Measurements from ENCODE around the gene SCD5.
"Not testable (repeated sequence)": the region's sequence is repeated elsewhere in the genome, so short reads cannot be mapped to it uniquely, and the experiment has no call there.

The SCD5 gene

DNA sequence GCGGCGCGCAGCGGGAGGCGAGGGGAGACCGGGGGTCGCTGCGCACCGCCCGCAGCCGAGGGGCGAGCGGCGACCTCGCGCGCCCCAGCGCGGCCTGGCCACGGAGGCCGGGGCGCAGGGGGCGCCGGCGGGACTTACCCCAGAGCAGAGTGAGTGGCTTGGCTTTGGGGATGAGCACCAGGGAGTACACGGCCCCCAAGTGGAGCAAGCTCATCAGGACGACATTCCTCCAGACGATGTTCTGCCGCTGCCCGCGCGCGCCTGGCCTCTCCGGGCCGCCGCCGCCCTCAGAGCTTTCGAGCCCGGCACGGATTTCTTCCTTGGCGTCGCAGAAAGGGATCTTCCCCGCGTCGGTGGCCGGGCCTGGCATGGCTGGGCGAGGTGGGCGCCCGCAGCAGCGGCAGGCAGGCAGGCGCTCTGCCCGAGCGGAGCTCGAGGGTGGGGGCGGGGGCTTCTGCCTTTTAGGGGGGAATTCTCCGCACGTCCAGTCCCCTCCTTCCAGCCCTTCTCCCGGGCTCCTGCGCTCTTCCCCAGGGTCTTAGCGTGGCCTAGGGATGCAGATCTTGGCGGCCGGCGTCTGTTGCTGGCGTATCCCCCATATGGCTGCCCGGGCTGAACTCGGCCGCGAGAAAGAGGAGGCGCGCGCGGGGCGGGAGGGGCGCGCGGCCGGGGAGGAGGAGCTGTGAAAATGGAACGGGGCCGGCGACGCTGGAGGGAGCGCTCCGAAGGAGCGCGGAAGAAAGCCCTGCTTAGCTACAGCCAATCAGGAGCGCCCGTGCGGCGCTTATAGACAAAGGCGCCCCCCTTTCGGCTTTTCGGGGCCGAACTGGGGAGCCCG is at the start of gene SCD5:
Gene SCD5, minus strand, starts transcription at position 629 of the 838 bp plus-strand sequence. Its CDS starts 259 bp downstream, at position 370.
- DNase-seq, result peak; percentile 73

DNA sequence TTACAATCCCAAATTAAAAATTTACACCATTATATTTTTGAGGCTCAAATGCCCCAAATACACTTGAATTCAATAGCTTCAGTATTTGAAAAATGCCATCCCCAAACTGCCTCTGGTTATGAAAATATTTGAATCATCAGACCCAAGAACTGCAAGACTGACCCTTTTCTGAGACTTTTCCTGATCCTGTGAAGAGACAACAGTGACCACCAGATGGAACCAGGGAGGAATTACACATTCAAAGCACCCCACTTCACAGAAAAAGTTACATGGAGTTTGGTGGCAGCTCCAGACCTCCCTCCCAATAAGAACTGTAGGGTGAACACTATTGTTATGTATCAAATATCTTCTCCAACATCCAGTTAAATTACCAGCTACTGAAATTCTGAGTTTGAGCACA is 44.0 kb upstream of the SCD5 start:
- no peak for DNase-seq

DNA sequence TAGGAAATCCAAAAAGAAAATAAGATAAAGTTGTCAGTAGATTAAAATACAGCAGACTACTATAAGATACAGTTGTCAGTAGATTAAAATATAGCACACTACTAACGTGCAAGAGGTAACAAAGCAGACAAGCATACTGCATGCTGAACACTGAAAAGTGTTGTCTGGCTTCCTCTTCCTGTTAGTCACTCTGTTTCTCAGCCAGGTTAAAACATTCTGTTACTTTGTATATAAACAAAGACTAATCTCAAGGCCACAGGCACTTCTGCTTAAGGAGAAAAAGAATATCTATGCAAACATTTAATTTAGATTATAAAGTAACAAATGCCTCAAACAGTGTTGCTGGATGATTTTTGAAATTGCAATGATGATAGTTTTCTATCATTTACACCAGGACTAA is 41.0 kb upstream of the SCD5 start:
- no peak for DNase-seq

DNA sequence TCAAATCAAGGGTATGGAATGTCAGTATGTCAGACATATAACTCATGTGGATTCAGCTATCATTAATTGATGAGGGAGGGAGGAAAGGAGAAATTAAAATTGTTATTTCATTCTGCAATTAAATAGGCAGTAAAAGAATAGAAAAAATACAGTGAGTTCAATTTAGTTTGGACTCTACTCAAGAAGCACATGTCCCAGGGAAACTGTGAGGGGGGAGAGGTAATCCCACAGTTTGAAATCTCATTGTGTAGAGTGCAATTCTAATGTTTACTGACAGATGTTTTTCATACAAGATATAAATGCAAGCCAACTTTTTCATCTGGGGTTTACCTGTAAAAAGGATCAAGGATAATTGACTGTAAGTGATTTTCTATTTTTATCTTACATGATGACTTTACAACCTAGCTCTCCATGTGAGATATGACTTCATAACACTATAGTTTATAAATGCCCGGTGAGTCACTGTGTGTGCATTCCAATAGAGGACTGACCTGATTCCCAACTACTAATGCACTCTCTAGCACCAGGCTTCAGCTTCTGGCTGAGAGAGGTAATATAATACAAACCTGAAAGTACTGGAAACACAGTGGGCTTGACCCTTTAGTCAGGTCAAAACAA is 35.2 kb upstream of the SCD5 start:
- no peak for DNase-seq

DNA sequence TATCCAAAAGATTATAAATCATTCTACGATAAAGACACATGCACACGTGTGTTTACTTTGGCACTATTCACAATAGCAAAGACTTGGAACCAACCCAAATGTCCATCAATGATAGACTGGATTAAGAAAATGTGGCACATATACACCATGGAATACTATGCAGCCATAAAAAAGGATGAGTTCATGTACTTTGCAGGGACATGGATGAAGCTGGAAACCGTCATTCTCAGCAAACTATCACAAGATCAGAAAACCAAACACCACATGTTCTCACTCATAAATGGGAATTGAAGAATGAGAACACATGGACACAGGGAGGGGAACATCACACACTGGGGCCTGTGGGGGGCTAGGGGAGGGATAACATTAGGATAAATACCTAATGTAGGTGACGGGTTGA is 34.5 kb upstream of the SCD5 start:
- not testable (repeated sequence) for DNase-seq

DNA sequence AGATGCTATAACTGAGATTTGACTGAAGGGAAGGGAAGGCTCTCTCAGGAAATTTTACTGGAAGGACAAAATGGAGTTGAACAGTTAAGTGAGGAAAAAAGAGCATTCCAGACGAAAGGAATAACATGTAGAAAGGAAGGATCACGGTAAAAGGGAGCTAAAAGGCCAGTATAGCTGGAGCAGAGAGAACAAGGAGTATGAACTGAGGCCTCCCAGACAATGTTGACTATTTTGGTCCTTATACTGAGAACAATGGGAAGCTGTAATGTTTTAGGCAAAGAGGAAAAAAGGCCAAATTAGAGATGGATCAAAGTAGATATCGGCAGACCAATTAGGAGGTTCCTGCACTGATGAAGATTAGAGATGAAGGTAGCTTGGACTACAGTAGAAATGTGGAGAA is 26.8 kb upstream of the SCD5 start:
- no peak for DNase-seq

DNA sequence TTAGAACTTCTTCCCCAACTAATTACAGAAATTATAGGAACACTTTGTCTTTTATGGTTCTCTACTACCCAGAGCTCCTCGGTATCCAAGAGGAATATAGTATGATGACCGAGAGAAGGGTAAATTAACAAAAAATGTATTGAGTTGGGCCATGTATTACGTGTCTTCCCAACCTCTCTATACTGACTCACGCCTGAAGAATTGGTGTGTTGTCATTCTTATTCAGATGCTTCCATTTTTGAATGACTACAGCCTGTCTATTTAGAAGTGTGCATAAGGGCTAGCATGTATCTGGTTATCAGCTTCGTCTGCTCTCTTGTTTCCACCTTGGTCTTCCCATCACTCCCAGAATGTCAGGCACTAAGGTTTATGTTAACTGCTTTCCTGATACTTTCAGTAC is 24.5 kb upstream of the SCD5 start:
- no peak for DNase-seq

DNA sequence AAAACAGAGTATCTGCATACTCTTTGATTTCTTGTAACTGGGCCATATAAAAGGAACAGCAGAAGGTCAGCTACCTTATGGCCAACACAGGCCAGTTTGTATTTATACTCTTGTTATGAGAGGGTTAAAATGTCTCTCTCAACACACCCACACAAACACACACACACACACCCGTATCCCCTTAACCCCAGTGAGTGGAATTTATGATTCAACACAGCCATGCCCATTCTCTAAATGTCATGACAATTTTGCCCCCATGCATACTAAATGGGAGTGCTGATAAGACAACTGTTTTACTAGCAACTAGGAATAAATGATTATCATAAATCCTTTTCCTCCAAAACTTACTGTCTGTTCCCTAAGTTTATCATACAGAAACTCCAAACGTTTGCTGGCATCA is 22.1 kb upstream of the SCD5 start:
- no peak for DNase-seq

DNA sequence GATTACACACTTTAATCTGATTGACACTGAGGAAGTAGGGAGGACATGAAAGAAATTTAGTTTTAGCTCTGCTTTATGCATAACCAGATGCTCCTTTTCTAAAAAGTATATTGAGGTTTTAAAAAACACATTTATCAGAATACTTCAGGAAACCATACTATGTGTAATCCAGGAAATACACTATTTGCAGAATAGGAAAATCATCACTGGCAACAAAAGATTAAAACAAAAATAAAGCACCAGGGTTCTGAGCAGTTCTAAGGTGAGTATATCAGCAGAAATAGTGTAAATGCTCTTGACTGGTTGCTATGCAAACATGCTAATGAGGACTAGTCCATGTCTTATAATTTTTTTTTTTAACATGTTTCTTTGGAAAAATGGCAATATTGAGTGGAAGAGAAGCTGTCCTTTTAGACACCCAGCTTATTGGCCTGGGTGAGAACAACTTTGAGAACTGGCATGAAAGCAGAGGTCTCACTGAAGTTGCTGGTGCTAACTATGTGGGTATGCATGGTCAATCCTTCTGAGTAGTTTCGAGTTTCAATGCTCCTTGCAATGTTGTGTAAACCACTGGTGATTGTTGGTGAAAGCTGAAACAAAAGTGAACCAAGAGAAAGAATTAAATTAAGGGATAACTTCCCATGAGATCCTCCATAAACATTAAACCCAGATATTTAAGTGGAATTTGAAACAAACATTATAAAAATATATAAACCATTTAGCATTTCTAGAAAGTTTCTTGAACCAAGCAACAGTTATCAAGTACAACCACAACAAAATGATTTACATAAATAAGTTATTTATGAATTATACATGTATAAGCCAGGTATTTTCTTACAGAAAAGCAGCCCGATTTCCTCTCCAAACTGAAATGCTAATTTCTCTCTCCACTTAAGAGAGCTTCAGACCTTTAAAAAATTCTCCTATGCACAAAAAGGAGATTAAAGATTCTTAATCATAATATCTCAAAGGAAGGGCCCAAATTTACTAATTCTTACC is 20.4 kb upstream of the SCD5 start:
- no peak for DNase-seq

DNA sequence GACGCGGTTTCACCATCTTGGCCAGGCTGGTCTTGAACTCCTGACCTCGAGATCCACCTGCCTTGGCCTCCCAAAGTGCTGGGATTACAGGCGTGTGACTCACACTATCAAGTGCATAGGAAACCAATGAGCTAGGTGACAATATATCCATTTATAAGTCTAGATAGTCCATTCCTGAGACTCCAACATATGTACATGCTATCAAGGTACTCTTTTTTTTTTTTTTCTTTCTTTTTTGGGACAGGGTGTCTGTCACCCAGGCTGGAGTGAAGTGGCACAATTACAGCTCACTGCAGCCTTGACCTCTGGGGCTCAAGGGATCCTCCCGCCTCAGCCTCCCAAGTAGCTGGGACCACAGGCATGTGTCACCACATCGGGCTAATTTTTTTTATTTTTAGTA is 18.3 kb upstream of the SCD5 start:
- not testable (repeated sequence) for DNase-seq

DNA sequence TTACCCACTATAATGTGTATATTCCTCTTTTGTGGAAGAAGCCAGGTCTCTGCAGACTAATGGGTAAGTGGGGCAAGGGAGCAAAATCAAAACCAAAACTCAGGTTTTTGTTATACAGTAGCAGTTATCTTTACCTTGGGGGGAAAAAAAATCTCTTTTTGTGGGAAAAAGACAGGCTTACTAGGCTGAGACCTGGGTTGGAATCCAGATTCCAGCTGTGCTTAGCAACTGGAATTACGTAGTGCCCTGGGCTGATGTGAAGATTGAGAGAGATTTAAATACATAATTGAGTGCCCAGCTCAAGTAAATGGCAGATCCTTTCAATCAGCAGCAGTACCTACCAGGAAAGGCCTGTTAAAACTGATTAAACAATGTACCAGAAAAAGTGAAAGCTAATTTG is 15.4 kb upstream of the SCD5 start:
- DNase-seq, result no peak

DNA sequence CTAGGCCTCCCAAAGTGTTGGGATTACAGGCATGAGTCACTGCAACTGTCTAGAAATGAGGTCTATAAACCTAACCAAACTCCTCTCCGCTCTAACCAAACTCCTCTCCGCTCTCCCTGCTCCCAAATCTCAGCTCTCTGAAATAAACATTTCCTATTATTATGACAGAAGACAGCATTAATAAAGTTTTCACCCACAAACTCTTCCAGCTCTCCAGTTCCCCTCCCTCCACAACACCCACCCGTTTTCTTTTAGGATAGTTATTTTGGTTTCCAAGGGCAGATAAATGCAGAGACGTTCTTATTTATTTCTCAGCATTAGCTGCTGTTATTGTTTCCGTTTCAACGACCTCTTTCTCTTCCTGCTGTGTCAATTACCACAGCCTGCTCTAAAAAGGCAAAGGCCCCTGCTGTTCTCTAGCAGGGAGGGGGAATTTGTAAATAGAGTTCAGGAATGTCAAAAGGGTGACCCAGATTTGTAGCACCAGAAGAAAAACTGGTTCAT is 13.3 kb upstream of the SCD5 start:
- no peak for DNase-seq

DNA sequence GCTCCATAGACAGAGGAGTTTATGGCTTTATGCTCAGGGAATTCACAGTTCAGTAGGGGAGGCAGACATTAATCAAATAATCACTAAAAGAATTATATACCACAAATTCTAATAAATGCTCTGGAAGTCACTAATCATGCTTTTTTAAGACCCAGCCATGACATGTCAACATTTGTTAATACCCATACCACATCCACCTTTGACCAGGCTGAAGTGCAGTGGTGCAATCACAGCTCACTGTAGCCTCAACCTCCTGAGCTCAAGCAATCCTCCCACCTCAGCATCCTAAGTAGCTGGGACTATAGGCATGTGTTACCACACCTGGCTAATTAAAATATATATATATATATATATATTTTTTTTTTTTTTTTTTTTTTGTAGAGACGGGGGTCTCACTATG is 12.8 kb upstream of the SCD5 start:
- DNase-seq, result no peak

DNA sequence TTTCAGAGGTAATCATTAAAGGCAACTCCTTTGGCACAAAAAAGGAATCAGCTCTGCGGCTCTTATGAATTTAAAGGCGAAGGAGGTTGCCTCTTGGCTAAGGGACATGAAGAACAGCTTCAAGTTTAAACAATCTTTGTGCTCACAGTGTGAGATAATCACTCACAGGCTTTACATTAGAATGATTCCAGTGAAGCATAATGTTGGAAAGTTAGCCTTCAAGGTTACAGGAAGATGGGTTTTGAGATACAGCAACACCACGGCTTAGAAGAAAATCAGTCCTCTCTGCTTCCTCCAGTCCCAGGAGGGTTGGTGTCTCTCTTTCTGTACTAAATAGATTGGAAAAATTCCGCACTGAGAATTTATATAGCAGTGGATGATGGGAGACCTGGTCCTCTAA is 11.6 kb upstream of the SCD5 start:
- no peak for DNase-seq

DNA sequence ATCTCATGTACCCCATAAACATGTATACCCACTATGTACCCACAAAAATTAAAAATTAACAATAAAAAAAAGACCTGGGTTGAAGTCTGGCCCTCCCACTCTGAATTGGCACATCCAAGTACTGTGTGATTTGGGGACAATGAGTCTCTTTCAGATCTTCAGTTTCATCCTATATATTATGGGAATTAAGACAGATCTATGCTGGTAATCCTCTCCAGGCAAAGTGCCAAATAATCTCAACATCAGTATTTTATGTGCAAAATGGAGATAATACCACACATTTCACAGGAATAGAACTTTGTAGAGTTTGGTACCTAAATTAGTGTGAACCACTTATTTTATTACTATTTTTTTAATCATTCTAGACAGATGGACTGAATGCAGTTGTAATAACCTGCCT is 11.0 kb upstream of the SCD5 start:
- DNase-seq, result no peak

DNA sequence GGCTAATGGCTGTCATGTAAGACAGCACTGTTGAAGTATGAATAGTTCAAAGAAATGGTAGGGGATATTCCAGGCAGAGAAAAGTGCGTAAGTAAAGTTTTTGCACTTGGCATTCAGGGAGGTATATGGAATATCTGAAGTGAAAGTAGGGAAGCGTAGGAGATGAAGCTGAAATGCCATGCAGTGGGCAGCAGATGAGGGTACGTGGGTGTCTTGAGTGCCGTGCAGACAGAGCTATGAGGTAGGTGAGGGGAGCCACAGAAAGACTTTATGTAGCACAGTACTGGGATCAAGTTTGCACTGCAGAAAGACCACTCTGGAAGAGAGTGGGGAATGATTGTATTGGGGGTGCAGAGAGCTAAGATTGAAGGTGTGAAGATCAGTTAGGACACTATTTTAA is 5.2 kb upstream of the SCD5 start:
- DNase-seq, result no peak

DNA sequence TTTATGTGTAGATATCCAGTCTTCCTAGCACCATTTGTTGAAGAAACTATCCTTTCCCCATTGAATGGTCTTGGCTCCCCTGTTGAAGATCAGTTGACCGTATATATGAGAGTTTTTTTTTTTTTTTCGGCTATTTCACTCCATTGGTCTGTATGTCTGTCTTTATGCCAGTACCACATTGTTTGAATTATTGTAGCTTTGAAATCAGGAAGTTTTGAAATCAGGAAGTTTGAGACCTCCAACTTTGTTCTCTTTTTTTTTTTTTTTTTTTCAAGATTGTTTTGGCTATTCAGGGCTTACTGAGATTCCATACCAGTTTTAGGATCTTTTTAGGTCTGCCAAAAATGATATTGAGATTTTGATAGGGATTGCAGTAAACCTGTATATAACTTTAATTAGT is 4.3 kb upstream of the SCD5 start:
- no peak for DNase-seq

DNA sequence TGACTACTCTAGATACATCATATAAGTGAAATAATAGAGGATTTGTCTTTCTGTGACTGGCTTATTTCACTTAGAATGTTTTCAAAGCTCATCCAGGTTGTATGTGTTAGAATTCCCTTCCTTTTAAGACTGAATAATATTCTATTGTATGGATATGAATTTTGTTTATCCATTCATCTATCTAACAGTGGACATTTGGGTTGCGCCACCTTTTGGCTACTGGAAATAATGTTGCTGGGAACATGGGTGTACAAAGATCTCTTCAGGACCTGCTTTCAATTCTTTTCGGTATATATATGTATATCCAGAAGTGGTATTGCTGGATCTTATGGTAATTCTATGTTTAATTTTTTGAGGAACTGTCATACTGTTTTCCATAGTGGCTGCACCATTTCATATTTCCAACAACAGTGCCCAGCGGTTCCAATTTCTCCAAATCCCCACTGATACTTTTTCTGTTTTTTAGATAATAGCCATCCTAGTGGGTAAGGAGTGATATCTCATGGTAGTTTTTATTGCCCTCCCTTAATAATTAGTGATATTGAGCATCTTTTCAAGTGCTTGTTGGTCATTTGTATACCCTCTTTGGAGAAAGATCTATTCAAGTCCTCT is 3.4 kb upstream of the SCD5 start:
- DNase-seq, result no peak

DNA sequence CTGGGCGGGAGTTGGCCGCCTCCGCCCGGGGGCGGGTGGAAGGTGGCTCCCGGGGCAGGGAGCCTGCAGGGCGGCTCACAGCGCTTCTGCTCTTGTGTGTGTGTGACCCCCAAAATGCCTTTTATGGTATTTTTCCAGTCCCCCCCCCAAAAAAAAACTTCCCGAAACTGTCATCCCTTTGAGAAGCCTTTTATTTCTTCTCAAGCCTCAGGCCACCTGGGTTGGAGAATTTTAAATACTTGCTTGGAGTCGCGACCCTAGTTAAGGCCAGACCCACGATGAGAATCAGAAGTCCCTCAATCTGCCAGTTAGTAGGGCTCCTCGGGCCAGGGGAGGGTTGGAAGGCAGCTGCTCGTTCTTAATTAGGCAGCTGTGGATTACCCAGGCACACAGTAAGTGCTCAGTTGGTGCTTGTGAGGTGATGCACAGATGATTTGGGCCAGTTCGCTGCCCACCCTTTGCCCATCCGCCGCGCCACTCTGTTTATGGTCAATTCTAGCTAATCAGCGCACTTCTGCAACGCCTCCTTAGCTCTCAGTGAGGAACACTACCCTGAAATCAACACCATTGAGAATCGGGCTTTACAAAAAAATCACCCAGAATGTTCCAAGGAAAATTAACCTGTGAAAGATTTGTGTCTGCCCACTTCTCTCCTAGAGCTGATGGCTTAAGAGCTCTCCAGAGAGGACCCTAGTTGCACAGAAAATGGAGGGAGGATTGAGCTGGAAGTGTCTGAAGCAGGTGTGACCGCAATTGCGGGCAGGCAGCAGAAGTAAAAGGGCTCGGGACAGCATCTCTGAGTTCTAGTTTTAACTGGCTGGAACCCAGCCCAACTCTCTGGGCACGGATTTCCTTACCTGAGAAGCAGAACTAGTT is 648 bp upstream of the SCD5 start:
- DNase-seq, result no peak

DNA sequence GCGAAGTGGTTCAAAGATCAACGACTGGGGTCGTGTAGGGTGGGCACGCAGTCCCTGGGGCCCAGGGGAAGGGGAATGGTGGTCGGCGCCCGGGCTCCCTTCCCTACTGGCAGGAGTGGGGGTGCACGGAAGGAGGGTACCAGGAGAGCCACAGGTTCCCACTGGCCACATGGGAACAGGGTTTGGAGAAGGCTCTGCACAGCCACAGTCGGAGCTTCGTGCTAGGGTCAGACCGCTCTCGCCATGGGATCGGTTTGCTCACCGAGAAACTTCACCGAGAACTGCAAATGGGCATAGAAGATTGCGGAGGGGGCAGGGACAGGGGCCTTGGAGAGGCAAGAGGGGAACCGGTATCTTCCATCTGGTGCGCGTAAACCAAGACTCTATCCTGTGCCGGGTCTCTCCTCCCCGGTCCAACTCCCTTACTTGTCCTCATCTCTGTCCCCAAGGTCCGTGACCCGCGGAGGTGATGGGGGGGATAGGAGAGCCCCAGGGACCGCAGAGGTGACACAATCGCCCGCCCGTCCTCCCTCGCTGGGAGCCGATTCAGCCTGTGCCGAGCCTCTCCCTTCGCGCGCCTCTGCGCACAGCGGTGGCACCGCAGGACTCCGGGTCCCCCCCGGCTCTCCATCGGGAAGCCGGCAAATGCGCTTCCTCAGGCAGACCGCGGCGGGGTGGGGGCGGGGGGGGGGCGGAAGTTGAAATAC is 1.0 kb downstream of the SCD5 start:
- no peak for DNase-seq

DNA sequence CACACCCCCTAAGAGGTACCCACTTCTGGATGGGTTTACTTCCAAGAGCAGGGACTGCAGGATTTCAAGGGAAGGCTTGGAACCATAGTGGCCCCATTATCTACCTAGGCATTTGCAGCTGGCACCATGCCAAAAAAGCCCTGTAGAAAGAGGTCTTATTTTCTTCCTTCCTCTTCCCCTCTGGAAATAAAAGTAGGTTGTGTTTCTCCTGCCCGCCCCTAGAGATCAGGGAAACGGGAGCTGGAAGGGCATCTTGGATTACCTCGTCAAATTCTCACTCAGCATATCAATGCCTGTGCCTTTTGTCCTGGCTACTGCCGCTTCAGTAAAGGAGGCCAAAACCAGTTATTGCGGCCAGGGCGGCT is 1.6 kb downstream of the SCD5 start:
- no peak for DNase-seq
